GM12872 (cell line): Measurements from ENCODE around the gene ENKD1.
A peak's percentile ranks its signal among the peaks of the same experiment; 100 is the strongest.

ENCODE experiments used
- TF ChIP-seq, protein P1 (sequence below): IDR thresholded peaks from 3 replicates; pipeline ENCODE4 v1.5.1; 2011; ENCODE audit warnings: low read depth, mild to moderate bottlenecking, low read length, moderate library complexity; ENCODE audit not compliant: insufficient read depth

Gene ENKD1

DNA sequence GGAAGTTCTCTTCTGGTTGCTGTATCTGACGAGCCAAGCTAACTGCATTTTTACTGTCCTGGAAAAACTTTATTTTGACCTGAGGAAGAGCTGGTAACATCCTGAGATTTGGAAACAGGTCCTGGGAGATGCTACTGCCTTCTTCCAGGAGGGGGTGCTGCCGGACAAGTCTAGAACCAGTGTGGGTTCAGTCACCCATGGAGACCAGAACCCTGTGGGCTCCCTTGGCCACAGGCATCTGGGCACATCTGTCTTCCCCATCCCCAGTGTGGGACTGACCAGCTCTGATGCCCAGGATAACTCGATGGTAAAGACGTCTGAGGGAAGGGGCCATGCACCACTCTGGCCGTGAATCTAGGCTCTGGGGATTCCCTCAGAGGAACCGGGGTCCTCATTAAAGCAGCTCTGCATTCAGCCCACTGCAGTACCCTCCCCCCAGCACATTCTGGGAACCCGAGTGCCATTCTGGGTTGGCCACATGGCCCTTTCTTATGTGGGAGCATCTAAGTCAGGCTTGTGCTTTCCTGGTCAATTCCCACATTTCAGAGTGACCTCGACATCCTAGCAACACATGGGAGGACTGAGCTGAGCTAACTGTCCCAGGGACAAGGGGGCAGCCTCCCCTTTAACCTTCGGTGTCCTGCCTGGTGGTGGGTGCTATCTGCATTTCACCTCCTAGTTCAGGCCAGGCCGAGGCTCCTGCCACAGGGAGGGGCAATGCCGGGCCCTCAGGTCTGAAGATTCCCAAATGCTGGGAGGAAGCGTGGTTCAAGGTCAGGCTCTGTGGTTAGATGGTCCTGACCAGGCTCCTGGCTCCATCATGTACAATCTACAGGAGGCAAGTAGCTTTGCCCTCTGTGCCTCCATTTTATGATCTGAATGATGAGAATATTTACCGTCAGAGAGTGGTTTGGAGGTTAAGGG, 6.5 kb upstream of the ENKD1 start:
- TF ChIP-seq, protein P1, sequence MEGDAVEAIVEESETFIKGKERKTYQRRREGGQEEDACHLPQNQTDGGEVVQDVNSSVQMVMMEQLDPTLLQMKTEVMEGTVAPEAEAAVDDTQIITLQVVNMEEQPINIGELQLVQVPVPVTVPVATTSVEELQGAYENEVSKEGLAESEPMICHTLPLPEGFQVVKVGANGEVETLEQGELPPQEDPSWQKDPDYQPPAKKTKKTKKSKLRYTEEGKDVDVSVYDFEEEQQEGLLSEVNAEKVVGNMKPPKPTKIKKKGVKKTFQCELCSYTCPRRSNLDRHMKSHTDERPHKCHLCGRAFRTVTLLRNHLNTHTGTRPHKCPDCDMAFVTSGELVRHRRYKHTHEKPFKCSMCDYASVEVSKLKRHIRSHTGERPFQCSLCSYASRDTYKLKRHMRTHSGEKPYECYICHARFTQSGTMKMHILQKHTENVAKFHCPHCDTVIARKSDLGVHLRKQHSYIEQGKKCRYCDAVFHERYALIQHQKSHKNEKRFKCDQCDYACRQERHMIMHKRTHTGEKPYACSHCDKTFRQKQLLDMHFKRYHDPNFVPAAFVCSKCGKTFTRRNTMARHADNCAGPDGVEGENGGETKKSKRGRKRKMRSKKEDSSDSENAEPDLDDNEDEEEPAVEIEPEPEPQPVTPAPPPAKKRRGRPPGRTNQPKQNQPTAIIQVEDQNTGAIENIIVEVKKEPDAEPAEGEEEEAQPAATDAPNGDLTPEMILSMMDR = peak; percentile 91

DNA sequence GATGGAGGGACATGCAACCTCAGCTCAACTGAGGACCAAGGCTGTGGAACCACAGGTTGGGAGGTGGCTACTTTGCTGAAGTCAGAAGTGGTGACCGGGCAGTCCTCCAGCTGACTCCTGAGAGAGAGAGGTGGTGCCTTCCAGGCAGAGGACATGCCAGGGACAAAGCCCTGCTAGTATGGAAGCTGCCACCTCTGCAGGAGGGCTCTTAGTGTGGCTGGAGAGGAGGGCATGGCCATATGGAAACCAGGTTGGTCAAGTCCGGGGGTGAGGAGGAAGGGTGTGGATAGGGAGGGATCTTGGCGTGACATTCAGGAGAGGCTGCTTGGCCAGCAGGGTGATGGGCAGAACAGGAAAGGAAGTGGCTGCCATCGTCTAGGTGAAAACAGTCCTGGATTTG, 5.8 kb upstream of the ENKD1 start:
- TF ChIP-seq, protein P1 = no peak

DNA sequence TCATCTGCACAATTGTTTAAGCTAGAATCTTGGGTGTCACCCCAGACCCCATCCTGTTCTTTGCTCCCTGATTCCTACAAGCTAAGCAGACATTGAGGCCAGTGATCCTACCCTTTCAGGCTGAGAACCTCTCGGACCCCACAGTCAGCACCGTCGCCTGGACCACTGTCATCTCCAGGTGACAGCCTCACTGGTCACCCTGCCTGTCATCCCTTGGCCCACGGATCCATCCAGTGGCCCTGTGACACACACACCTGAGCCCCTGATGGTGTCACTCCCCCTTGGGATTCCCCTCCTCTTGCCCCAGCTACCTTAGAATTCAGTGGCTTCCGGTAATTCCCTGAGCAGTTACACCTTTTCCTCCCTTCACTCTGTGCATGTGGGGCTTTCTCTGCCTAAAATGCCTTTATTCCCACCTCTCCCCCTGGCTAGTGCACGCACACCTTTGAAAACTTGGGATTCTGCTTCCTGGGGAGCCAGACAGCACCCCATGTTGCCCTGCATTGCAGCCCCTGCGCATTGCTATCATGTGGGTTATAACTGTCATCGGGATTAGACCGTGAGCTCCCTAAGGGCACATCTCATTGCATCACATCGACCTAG, 3.0 kb upstream of the ENKD1 start:
- TF ChIP-seq, protein P1 = no peak

DNA sequence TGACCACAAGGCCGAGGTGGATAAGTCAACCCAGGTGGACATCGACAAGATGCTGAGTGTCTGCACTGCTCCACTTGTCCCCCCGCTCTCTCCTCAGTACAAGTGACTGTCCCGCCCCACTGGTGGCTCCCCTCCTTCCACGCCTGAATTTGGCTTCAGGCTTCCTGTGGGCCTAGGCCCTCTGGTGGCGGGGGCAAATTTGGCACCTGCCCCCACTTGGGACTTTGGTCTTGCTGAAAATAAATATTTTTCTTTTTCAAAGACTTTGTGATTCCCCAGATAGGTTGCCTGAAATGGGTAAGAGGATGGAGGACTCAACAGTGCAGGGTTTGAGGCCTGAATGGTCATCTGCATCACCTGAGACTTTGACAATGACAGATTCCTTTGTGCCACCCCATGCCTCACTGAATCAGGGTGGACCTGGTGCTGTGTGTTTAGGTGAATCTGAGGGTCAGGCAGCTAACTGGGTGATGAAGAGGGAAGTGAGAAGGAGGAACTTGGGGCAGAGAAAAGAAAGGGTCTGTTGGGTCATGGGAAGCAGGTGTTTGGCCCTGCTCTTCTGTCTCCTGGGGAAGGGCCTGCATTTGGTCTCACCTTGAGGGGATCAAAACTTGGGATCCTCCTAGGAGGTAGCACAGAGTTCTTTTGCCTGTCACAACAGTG, 2.1 kb upstream of the ENKD1 start:
- TF ChIP-seq, protein P1 = peak; percentile 47; the same call in 2 of the 3 replicates

DNA sequence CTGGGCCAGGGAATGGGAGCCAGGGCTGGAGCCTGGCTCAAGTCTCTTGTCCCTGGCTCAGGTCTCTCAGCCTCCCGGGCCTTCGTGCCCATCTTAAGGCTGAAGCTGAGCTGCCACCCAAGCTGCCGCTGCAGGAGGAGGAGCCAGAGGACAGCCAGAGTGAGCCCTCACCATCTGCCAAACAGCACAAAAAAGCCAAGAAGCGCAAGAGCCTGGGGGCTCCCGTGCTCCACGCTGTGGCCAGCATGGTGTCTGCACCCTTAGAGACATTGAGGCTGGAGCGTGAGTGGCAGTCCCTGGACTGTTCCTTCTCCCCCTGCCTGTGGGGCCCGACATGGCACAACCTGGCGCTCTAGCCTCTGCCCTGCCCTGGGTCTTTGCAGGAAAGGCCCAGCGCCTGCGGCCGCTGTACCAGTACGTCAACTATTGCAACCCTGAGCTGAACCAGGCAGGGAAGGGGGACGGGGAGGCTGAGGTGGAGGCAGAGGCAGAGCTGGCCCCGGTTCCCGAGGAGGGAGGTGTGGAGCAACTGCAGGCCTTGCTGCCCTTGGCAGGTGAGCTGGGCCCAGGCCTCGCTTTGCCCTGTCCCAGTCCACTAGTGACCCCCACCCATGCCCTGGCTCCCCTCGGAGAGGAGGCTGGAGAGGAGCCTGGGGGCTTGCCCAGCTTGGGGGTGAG, 1.4 kb upstream of the ENKD1 start:
- TF ChIP-seq, protein P1 = peak; percentile 96

DNA sequence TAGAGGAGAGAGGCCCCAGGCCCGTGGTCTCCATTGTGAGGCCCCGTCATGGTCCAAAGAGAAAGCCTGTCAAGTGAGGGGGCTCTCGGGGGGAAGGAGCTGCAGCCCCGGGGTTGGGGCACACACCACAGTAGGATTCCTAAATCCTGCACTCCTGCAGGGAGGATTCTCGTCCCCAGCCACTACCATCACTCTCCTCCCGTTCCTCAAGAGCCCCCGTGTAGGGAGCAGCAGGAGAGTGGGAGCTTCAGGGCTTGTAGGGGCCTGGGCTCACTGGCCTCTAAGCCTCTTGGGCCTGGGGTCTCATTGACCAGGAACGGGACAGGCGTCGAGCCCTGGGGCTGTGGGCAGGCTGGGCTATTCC, 885 bp upstream of the ENKD1 start:
- TF ChIP-seq, protein P1 = no peak

DNA sequence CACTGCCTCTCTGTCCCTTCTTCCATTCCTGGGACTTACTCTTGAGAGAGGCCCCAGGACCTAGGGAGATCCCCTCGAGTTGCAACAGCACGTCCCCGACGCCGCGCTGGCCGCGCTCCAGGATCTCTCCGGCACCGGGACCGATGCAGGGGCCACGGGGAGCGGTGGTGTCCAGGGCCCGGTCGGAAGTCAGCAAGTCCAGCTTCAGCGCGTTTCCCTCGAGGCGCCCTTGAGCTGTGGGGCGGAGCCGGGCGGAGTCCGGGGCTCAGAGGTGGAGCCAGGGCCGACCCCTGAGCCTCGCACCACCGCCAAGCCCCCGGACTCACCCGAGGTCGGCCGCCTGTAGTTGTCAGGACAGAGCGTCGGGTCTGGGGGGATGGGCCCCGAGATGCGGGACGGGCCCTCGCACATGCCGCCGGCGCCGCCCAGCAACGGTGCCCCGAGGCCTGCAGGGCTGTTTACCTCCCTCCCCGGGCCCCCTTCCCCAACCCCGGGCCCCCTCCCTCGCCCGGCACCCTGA, 458 bp downstream of the ENKD1 start:
- TF ChIP-seq, protein P1 = no peak
